ENCODE data around the gene DOCK10.
"Not testable (repeated sequence)": the region's sequence is repeated elsewhere in the genome, so short reads cannot be mapped to it uniquely, and the experiment has no call there.

DOCK10 gene

GRCh38 chr2:224941960-224942359 lies 100.3 kb downstream of the DOCK10 start:
- no peak for DNase-seq

DNA sequence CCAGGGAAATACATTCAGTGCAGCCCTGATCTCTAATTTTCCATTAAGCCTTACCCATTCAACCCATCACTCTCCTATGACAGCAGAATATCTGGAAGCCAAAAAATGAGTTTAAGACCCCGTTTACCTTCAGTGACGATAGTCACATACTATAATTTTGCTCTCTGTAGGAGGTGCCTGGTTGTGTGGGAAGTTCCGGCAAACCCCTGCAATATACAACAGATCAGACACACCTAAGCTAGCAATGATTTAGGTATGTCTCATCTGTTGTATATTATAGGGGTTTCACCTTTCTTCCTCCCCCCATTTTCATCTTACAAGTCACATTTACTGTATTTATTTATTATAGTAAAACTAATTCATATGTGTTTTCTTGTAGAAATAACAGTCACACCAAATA lies 101.7 kb downstream of the DOCK10 start:
- no peak for DNase-seq

- DNase-seq = no peak
Measured at GRCh38 chr2:224938651-224939182, 103.6 kb downstream of the DOCK10 start.

DNA sequence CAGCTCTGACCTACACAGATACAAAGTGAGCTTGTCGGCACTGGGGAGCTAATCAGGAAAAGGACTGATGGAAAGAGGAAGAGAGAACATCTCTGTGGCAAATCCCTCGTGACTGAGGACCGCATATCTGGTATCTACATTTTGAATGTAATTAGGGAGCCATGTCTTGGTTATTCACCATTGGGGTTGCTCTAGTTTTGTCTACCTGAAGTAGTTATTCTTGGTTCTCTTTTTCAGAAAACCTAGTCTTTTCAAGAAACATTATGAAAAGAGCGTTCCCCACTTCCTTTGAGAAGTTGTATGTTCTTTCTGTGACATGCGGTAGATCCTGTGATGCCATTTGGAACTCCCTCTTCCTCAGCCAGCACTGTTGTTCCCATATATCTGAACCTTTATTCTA lies 104.4 kb downstream of the DOCK10 start:
- no peak for DNase-seq

GRCh38 chr2:224934526-224935188 lies 107.6 kb downstream of the DOCK10 start:
- DNase-seq = no peak

GRCh38 chr2:224933431-224933830 lies 108.8 kb downstream of the DOCK10 start:
- DNase-seq = no peak

- no peak for DNase-seq
Measured at GRCh38 chr2:224932522-224932921, 109.7 kb downstream of the DOCK10 start.

GRCh38 chr2:224931956-224932355 lies 110.3 kb downstream of the DOCK10 start:
- DNase-seq = no peak

DNA sequence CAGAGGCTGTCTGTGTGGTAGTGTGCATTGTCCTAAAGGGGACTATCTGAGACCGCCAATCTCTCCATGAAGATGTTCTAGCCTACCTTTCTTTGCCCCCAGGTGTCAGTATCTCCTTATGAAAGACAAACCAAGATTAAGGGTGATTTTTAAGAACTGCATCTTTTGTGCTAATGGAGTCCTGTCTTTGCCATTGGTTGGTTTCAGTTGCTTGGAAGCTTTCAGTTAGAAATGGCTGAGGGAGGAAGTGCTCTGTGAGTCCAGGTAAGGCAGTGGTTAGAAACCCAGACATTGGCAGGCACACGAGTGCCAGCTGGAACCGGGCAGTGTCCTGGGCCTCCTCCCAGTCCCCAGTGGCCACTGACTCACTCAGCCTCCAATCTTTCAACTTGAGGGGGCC lies 111.3 kb downstream of the DOCK10 start:
- no peak for DNase-seq

GRCh38 chr2:224930124-224930523 lies 112.1 kb downstream of the DOCK10 start:
- DNase-seq = peak; percentile 52

DNA sequence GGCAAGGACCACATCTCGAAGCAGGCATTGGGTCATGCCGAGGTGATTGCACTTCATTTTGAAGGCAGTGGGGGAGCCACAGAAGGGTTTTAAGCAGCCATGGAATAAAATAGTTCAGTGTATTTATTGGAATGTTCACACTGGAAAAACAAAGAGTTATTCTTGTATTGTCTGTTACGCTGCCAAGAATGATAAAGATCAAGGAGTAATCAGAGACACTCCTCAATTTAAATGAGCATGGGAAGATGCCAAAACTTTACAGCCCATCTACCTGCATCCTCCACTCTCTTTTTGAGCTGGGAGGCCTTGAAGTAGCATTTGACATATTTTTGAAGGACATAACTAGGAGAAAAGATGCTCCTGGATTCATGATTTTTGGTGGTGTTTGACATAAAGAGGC lies 112.8 kb downstream of the DOCK10 start:
- no peak for DNase-seq

DNA sequence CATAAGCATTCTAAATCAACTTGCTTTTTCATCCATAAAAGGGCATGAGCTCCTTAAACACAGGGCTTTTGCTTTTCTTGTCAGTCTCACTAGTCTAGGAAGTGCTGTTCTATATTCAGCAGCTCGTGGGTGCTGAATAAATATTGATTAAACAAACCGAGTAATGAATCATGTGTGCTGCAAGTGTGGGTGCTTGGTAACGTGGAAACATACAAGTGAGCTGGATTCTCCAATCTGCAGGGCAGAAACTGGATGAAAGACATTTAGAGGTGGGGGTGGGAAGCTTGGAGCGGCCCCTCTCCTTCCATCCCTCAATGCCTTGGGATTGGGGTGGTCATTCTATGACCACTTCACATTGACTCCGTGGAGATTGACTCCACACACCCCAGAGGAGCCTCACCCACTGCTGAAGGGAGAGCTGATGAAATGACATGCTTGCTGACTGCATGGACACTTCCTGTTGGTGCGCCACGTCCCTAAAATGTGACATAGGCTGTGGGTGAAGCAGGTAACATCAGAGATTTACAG lies 114.6 kb downstream of the DOCK10 start:
- peak; percentile 66 for DNase-seq

GRCh38 chr2:224927011-224927410 lies 115.3 kb downstream of the DOCK10 start:
- DNase-seq = no peak

GRCh38 chr2:224925810-224926100 lies 116.5 kb downstream of the DOCK10 start:
- no peak for DNase-seq

DNA sequence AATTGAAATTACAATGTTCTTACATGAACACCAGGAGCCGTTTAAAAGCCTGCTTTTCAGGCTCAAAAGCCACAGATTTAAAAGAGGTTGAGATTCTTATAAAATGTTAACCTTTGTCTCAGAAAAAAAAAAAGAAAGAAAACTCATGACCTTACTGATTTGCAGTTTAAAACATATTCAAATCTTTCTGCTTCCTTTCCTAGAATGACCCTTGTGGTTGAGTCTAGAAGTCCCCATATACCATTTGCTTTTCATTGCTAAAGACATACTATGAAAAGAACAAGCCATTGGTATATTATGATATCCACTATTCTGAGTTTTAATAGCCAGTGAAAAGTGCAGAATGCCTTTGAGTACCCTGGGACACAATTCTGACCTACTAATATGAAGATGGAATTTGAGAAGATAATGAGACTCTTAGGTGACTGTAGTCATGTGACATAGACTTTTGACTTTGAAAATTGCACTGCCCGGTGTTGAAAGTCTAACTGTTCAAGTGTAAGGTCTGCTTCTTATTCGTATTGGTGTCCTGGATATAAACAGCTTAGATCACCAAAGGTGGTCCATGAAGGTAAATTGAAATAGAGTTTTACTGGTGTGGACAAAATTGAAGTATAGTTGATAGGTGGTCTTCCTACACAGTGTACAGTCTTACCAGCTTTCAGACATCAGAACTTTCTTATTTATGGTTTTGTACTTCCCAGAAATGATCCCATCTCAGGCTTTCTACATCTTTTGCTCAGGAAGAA lies 117.0 kb downstream of the DOCK10 start:
- no peak for DNase-seq

GRCh38 chr2:224924631-224925030 lies 117.6 kb downstream of the DOCK10 start:
- DNase-seq = no peak

- DNase-seq = no peak
Measured at GRCh38 chr2:224922142-224922727, 120.0 kb downstream of the DOCK10 start.

GRCh38 chr2:224919472-224920110 lies 122.7 kb downstream of the DOCK10 start:
- no peak for DNase-seq

DNA sequence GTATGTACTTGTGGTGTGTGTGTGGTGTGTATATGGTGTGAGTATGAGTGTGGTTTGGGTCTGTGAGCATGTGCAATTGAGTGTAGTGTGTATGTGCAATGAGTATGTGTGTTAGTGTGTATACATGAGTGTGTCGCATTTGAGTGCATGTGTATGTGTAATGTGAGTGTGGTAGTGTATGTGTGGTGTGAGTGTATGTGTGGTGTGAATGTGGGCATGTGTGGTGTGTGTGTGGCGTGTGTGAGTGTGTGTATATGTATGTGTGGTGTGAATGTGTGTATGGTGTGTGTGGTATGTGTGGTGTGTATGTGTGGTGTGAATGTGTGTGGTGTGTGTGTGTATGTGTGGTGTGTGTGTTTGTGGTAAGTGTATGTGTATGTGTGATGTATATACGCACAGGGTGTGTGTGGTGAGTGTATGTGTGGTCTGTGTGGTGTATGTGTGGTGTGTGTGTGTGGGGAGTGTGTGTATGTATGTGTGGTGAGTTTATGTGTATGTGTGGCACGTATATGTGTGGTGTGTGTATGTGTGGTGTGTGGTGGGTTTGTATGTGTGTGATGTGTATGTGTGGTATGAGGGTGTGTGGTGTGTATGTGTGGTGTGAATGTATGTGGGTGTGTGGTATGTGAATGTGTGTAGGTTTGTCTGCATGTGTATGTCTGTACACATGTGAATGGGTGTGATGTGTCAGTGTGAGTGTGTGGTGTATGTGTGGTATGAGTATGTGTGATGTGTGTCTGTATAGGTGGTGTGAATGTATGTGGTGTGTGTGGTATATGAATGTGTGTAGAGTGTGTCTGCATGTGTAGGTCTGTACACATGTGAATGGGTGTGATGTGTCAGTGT lies 123.4 kb downstream of the DOCK10 start:
- DNase-seq = no peak

- DNase-seq = not testable (repeated sequence)
Measured at GRCh38 chr2:224917246-224917645, 125.0 kb downstream of the DOCK10 start.

DNA sequence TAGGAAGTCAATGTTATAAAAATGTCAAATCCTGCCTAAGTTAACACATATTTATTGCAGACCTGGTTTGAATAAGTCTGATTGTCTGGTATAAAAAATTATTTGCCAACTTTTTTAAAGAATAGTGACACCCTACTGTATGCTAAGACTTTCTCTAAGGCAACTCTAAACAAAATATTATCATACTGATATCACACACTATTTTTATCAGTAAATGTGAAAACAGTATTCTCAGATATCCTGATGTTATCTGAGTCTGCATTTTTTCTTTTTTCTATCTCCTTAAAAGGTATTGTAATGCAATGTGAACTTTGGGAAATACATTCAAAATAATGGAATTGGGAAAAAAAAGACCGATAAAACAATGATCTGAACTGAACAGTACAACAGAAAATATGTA lies 127.1 kb downstream of the DOCK10 start:
- DNase-seq = no peak

- DNase-seq = no peak
Measured at GRCh38 chr2:224910574-224910925, 131.7 kb downstream of the DOCK10 start.

Measured in CD4-positive, alpha-beta T cell treated with Interleukin-17A for 4 hours (primary cell).